Loucy (cell line): Measurements from ENCODE around the gene KAZALD1.
A peak's percentile ranks its signal among the peaks of the same experiment; 100 is the strongest.

ENCODE experiments used
- H2AFZ ChIP-seq: fragments of 200-600 bp; sonication (generic); 2 replicates; pipeline ENCODE4 v1.6.0; 2016; ENCODE audit warnings: antibody characterized with exemption, mild to moderate bottlenecking, low read length, moderate library complexity
- H3F3A ChIP-seq: fragments of 200-600 bp; 2 replicates; pipeline ENCODE4 v1.6.0; 2016; ENCODE audit warnings: antibody characterized with exemption, low read depth, mild to moderate bottlenecking
- H3K27me3 ChIP-seq: fragments of 200-600 bp; sonication (generic); 2 replicates; pipeline ENCODE4 v1.6.1; 2014; ENCODE audit warnings: low read length, mild to moderate bottlenecking; ENCODE audit not compliant: insufficient read depth, poor library complexity, severe bottlenecking
- H3K36me3 ChIP-seq: fragments of 200-600 bp; sonication (generic); 2 replicates; pipeline ENCODE4 v1.6.1; 2016; ENCODE audit warnings: low read length; ENCODE audit not compliant: insufficient read depth
- H3K4me1 ChIP-seq: fragments of 200-600 bp; sonication (generic); 2 replicates; pipeline ENCODE4 v1.5.1; 2014; ENCODE audit warnings: low read length, mild to moderate bottlenecking; ENCODE audit not compliant: insufficient read depth, poor library complexity, severe bottlenecking
- H3K4me2 ChIP-seq: fragments of 200-600 bp; sonication (generic); 2 replicates; pipeline ENCODE4 v1.6.0; 2014; ENCODE audit warnings: antibody characterized with exemption, low read length, low read depth, mild to moderate bottlenecking; ENCODE audit not compliant: poor library complexity, severe bottlenecking
- H3K4me3 ChIP-seq: fragments of 200-600 bp; sonication (generic); 2 replicates; pipeline ENCODE4 v1.5.1; 2014; ENCODE audit warnings: low read length, mild to moderate bottlenecking, mixed read lengths; ENCODE audit not compliant: poor library complexity, severe bottlenecking
- H3K79me2 ChIP-seq: fragments of 200-600 bp; sonication (generic); 2 replicates; pipeline ENCODE4 v1.6.1; 2014; ENCODE audit warnings: low read length; ENCODE audit not compliant: insufficient read depth
- H3K9ac ChIP-seq: fragments of 200-600 bp; sonication (generic); 2 replicates; pipeline ENCODE4 v1.6.0; 2014; ENCODE audit warnings: mild to moderate bottlenecking, low read depth, low read length, moderate library complexity; ENCODE audit not compliant: poor library complexity, severe bottlenecking
- H3K9me2 ChIP-seq: fragments of 200-600 bp; sonication (generic); replicated peaks from 2 replicates; pipeline ENCODE4 v1.6.1; 2016; ENCODE audit warnings: low read depth, low read length, mixed read lengths
- H3K9me3 ChIP-seq: fragments of 200-600 bp; sonication (generic); 2 replicates; pipeline ENCODE4 v1.6.1; 2014; ENCODE audit warnings: mild to moderate bottlenecking, antibody characterized with exemption, low read length, low read depth; ENCODE audit not compliant: insufficient read depth
- H4K20me1 ChIP-seq: fragments of 200-600 bp; sonication (generic); 2 replicates; pipeline ENCODE4 v1.6.0; 2014; ENCODE audit warnings: antibody characterized with exemption, low read length, mild to moderate bottlenecking; ENCODE audit not compliant: insufficient read depth, poor library complexity, severe bottlenecking
- CTCF ChIP-seq: fragments of 200-600 bp; sonication (generic); conservative IDR thresholded peaks from 2 replicates; pipeline ENCODE4 v1.5.1; 2014; ENCODE audit warnings: mild to moderate bottlenecking, antibody characterized with exemption, low read length
- EZH2phosphoT487 ChIP-seq: fragments of 200-600 bp; IDR thresholded peaks from 2 replicates; pipeline ENCODE4 v1.6.1; 2018; ENCODE audit warnings: antibody characterized with exemption, mild to moderate bottlenecking, moderate library complexity, borderline replicate concordance

KAZALD1 gene

DNA sequence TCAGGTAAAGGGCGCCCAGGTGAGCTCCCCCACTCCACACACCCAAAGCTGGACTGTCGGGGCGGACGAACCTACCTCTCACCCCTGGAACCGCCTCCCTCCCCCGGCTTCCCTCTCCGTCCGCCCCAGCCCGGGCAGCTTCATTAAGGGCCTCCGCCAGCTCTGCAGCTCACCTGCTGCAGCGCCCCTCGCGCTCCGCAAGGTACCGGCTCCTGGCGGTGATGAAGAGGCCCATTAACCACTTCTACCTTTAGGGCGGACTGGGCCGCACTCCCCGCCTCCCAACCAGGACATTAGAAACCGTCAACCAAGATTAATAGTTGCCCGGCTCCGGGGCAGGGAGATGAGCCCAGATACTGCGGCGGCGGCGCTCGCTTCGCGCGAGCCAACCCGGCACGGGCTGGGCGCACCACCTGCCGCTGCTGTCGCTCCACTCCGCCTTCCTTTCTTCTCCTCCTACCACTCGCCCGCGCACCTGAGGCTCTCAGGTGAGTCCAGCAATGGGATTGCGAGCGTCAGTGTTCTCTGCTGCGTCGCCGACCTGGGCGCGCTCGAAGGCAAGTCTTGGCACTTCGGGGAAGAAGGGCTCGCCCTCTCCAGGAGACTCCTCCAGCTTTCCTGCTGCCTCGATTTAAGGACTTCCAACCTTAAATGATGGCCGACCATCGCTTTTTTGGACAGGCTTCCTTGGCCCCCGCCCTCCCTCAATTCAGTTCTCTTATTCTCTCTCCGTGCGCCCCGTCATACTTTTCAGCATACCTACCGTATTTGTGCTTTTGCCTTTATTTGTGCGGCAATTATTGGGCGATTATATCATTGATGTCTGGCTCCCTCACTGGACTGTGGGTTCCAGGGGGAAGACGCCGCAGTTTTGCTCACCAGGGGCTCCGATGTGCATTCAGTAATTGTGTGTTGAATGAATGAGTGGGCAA, 13.6 kb upstream of the KAZALD1 start:
- Histone ChIP-seq H3K9me2 (no peaks in the 10 kb centered on the region), H3K9me3 (no peaks in the 10 kb centered on the region), H3K4me2 (no peak overlapping the region), H4K20me1 (no peaks in the 10 kb centered on the region), H3K4me1 (peaks cover 6% of the 10 kb centered on the region), H3K36me3 (no peaks in the 10 kb centered on the region), H3K9ac (no peak overlapping the region), H3K4me3 (no peak overlapping the region), H2AFZ (no peak overlapping the region), H3K27me3 (no peaks in the 10 kb centered on the region), H3F3A (no peaks in the 10 kb centered on the region), H3K79me2 (peaks cover 9% of the 10 kb centered on the region; the same call in 1 of the 2 replicates)
- TF ChIP-seq EZH2phosphoT487 (no peak), CTCF (no peak)

DNA sequence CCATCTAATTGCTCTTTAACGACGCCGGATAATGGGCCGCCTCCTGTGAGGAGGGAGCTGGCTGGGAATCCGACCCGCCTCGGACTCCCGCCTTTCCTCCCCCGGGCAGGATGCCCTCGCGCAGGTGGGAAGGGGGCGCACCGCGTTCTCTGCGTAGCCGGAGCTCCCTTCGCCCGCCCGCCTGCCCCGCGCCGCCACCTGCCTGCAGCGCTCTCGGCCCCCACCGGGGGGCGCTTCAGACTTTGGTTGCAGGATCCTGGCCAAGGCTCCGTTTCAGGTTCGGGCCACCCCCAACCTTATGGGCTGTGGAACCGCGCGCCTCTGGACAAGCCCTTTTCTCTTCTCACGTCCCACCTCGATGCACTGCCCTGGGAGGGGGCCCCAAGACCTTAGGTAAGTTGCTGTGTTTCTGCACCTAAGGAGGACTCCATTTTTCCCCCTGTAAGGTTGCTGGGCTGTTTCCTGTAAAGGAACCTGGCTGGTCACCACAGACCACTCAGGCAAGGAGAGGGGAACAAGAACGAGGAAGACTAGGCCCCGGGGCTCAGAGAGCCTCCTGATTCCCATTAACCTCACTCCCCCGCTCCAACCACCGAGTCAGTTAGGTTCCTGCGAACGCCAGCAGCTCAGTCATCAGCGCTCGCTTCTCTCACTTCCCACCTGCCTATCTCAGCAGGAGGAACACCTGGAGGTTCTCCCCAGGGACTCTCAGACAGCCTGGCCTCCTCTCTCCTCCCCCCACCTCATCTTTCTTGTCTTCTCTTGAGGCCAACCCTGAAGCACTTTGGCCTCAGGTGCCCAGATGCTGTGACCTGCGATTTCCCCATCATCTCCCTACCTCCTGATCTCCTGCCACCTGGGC, 11.3 kb upstream of the KAZALD1 start:
- Histone ChIP-seq H3K36me3 (no peaks in the 10 kb centered on the region), H2AFZ (no peak overlapping the region), H3F3A (no peaks in the 10 kb centered on the region), H4K20me1 (peaks cover 7% of the 10 kb centered on the region), H3K79me2 (peaks cover 30% of the 10 kb centered on the region; the same call in 1 of the 2 replicates), H3K4me3 (no peak overlapping the region), H3K4me2 (no peak overlapping the region), H3K9ac (no peak overlapping the region), H3K9me2 (no peaks in the 10 kb centered on the region), H3K9me3 (no peaks in the 10 kb centered on the region), H3K27me3 (no peaks in the 10 kb centered on the region), H3K4me1 (peaks cover 15% of the 10 kb centered on the region)
- TF ChIP-seq CTCF, result peak; percentile 78
- no peak for TF ChIP-seq EZH2phosphoT487

DNA sequence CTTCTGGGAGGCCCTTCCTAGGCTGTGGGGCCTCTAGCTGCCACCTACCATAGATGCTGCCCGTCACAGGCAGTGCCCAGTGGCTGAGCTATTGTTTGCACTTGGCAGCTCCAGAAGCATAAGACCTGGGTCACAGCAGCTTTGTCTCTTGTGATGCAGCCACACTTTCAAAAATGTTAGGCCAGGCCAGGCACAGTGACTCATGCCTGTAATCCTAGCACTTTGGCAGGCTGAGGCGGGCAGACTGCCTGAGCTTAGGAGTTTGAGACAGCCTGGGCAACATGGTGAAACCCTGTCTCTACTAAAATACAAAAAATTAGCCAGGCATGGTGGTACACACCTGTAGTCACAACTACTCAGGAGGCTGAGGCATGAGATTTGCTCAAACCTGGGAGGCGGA, 9.5 kb upstream of the KAZALD1 start:
- peaks cover 18% of the 10 kb centered on the region for H4K20me1 ChIP-seq
- H3K4me2 ChIP-seq, result peak overlapping the region; percentile 14
- H3K36me3 ChIP-seq, result no peaks in the 10 kb centered on the region
- no peaks in the 10 kb centered on the region for H3K9me2 ChIP-seq
- H3K9ac ChIP-seq, result no peak overlapping the region
- TF ChIP-seq CTCF, result no peak
- TF ChIP-seq EZH2phosphoT487, result no peak
- H3F3A ChIP-seq, result no peaks in the 10 kb centered on the region
- H3K4me3 ChIP-seq, result no peak overlapping the region
- peaks cover 33% of the 10 kb centered on the region for H3K4me1 ChIP-seq
- no peaks in the 10 kb centered on the region for H3K27me3 ChIP-seq
- no peaks in the 10 kb centered on the region for H3K9me3 ChIP-seq
- H2AFZ ChIP-seq, result no peak overlapping the region
- H3K79me2 ChIP-seq, result peaks cover 49% of the 10 kb centered on the region
